HG02678 (cell line): ENCODE data around the gene NDUFS8.

Source experiments
- ATAC-seq: cut with Tn5 transposase; IDR thresholded peaks from one replicate; pipeline ENCODE4 v1.9.1; 2021; ENCODE audit warnings: mild to moderate bottlenecking, moderate library complexity; ENCODE audit not compliant: unreplicated experiment

NDUFS8 gene

DNA sequence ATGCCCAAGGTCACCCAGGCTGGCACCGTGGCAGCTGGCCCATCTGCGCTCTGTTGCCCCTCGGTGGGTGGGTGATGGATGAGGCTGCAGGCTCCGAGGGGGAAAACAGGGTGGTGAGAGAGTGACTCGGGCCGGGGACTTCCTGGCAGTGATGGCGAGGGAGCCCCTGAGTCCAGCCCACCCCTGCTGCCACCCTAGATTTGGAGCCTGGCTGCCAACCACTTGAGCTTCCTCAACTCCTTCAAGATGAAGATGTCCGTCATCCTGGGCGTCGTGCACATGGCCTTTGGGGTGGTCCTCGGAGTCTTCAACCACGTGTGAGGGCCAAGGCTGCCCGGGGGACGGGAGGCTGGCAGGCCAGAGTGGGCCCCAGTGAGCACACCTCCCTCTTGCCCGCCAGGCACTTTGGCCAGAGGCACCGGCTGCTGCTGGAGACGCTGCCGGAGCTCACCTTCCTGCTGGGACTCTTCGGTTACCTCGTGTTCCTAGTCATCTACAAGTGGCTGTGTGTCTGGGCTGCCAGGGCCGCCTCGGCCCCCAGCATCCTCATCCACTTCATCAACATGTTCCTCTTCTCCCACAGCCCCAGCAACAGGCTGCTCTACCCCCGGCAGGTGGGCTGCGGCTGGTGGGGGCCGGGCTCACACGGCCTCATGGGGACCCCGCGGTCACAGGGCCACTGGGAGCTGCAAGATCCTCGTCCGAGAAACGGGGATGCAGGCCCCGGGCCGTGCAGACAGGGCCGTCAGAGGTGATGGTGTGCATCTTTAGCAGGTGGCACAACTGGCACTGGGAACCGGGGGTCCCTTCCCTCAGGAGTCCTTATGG, 18.4 kb downstream of the NDUFS8 start:
- ATAC-seq, result no peak

- no peak for ATAC-seq
These were observed 19.3 kb downstream of the NDUFS8 start for GRCh38 chr11:68049509-68050370.

DNA sequence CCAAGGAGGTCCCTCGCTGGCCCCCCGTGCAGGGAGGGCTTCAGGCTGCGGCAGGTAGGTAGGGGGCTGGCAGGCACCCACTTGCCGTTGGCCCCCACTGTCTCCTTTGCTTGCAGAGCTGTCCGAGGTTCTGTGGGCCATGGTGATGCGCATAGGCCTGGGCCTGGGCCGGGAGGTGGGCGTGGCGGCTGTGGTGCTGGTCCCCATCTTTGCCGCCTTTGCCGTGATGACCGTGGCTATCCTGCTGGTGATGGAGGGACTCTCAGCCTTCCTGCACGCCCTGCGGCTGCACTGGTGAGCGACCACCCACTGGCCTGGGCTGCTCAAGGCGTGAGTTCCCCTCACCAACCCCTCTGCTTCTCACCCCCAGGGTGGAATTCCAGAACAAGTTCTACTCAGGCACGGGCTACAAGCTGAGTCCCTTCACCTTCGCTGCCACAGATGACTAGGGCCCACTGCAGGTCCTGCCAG, 19.9 kb downstream of the NDUFS8 start:
- no peak for ATAC-seq

DNA sequence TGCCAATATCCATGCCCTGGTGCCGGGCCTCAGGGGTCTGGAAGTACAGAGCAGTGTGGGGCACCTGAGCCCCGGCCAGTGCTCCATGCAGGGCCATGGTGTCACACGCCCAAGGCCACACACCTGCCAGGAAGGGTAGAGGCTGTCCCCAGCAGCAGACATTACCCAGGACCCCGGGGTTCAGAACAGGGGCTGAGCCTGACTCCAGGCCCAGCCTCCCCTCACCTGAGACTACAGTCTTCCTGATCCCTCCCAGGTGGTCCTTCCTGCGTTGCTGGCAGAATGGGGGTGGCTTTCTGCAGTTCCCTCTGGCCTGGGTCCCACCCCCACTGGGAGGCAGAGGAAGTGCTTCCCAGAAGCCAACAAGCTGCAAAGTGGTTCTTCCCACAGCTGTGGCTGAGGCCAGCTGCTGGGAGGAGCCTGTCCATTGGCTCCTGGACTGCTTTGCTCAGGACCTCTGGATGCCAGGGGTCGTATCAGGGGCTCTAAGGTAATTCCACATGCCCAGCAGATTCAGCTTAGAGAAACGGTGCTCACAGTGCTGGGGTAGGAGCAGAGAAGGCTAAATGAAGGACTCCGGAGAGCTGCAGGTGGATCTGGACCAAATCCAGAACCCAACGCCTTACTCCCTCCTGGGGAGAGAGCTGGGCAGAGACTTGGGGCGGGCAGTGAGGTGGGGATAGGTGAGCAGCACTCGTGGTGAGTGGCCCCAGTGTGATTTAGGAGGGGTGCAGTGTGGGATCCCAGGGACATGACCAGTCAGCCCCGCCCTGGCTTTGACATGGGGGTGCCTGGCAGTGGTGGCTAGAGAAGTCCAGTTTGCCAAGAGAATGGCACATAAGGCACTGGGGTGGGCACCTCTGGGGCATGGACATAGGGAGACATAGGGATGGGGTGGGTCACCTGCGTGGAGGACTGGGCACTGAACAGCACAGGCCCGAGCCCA, 21.0 kb downstream of the NDUFS8 start:
- no peak for ATAC-seq

DNA sequence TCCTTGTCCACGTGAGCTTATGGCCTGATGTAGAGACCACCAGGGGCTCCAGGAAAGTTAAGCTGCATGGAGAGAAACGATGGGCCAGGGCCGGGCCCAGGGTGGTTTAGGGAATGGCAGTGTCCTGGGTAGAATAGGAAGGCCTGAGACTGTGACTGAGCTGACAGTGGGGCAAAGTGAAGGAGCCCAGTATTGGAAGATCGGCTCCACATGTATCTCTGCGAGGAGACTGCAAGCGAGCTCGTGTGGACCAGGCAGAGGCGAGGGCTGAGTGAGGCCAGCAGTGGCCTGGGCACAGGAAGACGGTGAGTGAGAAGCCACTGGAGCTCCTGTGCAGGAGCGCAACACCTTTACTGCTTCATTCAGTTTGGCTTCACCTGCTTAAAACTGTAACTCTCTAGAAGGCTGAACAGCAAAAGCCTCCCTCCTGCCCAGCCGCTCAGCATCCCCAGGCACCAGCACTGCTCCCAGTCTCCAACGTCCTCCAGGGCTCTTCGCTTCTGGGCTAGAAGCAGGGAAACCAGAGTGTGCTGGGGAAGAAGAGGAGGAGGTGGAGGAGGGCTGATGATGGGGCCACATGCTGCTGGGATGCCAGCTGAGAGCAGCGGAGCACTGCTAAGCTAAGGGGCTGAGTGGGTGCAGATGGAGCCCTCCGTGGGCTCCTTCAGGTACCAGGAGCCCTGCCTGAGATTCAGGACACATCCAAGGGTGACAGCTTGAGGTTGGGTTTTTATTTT, 21.8 kb downstream of the NDUFS8 start:
- ATAC-seq, result no peak

DNA sequence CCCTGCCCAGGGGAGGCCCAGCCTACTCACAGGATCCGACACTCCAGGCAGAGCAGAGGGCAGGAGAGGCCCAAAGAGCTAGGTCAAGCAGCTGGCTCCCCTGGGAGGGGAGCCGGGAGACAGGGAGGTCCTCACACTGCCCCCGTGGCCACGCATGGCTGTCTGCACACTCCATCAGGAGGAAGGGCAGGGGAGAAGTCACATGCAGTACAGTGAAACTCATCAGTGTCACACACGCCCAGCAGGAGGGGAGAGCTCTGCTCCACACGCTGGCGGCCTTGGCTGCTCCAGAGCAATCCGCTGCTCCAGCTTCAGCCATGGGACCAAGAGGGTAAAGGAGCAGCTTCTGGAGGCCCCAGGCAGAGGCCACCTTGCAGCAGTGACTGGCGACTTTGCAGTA, 22.6 kb downstream of the NDUFS8 start:
- no peak for ATAC-seq

DNA sequence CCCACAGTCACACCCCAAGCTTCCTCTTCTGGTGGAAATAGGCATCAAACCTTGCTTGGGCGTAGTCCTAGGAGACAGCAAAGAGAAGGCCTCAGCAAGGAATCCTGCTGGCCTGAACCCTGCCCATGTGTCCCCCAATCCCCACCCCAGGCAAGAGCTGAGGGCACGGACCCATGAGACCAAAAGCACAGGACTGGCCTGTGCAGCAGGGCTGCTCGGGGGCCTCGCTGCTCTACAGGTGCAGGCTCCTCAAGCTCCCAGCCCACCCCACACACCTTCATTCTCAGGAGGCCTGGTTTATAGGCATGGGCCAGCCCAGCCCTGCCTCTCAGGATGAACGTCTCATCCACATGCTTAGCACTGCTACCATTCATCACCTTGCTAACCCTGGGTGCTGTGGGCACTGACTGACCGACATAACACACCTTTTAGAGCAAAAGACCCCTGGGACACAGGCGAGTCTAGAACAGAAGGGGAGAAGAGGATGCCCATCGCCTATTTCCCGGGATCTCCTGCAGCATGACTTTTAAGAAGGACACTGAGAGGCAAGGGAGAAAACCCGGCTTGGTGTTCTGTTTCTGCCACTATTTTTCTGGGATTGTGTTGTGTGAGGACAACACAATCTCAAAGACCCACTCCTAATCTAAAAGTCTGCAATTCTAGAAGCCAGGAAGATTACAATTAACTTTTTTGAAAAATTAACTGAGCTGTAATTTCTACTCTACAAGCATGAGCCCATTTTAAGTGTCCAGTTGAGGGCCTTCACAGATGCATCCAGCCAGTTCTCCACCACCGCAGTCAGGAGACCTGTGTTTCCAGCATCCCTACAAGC, 23.7 kb downstream of the NDUFS8 start:
- no peak for ATAC-seq

GRCh38 chr11:68056317-68057285, 26.1 kb downstream of the NDUFS8 start:
- ATAC-seq, result no peak

GRCh38 chr11:68057807-68058206, 27.3 kb downstream of the NDUFS8 start:
- ATAC-seq, result no peak

DNA sequence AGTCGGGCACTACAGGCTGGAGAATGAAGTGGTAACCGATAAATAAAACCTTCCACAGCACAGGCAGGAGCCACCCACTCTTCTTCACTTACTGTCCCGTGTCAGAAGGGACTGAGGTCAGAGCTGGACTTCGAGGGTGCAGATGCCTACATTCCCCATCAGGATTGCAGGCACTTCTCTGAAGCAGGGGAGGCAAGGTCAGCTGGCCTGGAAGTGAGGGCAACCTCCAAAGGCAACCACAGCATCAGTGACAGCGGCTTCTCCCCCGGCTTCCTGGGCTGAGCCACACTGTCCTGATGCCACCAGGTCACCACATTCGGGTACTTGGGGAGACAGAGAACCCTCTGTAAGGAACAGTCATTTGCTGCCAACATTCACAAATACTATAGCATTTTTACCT, 31.0 kb downstream of the NDUFS8 start:
- ATAC-seq, result no peak

- ATAC-seq, result no peak
These were observed 34.4 kb downstream of the NDUFS8 start for GRCh38 chr11:68064926-68065325.

DNA sequence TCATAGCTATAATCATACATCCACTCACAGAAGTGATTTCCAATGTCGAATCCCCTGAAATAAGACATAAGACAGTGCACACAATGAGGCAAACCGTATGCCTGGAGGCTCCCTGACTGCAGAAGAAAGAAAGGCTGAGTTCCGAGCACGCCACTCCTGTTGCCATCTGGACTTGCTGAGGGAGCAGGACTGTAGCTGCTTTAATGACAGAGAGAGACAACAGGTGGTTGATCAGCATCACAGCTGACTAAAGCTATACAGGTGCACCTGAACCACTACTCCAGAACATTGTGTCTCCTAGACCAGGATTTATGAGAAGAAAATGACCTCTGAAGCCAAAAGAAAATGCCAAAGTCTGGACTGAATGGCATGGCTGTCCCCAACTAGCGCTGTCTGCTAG, 35.4 kb downstream of the NDUFS8 start:
- ATAC-seq, result no peak

GRCh38 chr11:68066742-68067141, 36.3 kb downstream of the NDUFS8 start:
- ATAC-seq, result no peak

GRCh38 chr11:68067991-68068390, 37.5 kb downstream of the NDUFS8 start:
- ATAC-seq, result no peak

GRCh38 chr11:68071281-68072048, 41.0 kb downstream of the NDUFS8 start:
- no peak for ATAC-seq

- no peak for ATAC-seq
These were observed 44.3 kb downstream of the NDUFS8 start for GRCh38 chr11:68074584-68075352.
